Measurements from ENCODE around the gene AHNAK.

AHNAK gene

GRCh38 chr11:62393735-62394134 is 152.9 kb downstream of the AHNAK start:
- TF ChIP-seq TAF1 (IDR thresholded peaks at IDR 0.05; ENCODE audit: borderline replicate concordance, insufficient read depth, low read length) (no peak), REST (IDR thresholded peaks at IDR 0.05; ENCODE audit: insufficient read depth in 1 of 2, low read depth in 2 of 2, low read length in 2 of 2) (no peak), POLR2AphosphoS5 (IDR thresholded peaks at IDR 0.05; ENCODE audit: low read depth, low read length) (no peak), SIN3A (IDR thresholded peaks at IDR 0.05; ENCODE audit: borderline replicate concordance, insufficient read depth, low read length) (no peak), FOXP2 (optimal IDR thresholded peaks at IDR 0.05; ENCODE audit: borderline replicate concordance, extremely low read depth, extremely low read length, insufficient read depth) (no peak)

- TF ChIP-seq FOXP2 (optimal IDR thresholded peaks at IDR 0.05; ENCODE audit: borderline replicate concordance, extremely low read depth, extremely low read length, insufficient read depth) (no peak), POLR2AphosphoS5 (IDR thresholded peaks at IDR 0.05; ENCODE audit: low read depth, low read length) (no peak), REST (IDR thresholded peaks at IDR 0.05; ENCODE audit: insufficient read depth in 1 of 2, low read depth in 2 of 2, low read length in 2 of 2) (no peak)
These were observed 153.5 kb downstream of the AHNAK start for GRCh38 chr11:62393061-62393611.

GRCh38 chr11:62392506-62392905 is 154.1 kb downstream of the AHNAK start:
- TF ChIP-seq TAF1 (IDR thresholded peaks at IDR 0.05; ENCODE audit: borderline replicate concordance, insufficient read depth, low read length) (no peak), SIN3A (IDR thresholded peaks at IDR 0.05; ENCODE audit: borderline replicate concordance, insufficient read depth, low read length) (no peak), FOXP2 (optimal IDR thresholded peaks at IDR 0.05; ENCODE audit: borderline replicate concordance, extremely low read depth, extremely low read length, insufficient read depth) (no peak), REST (IDR thresholded peaks at IDR 0.05; ENCODE audit: insufficient read depth in 1 of 2, low read depth in 2 of 2, low read length in 2 of 2) (no peak)

- TF ChIP-seq SIN3A (IDR thresholded peaks at IDR 0.05; ENCODE audit: borderline replicate concordance, insufficient read depth, low read length) (no peak), REST (IDR thresholded peaks at IDR 0.05; ENCODE audit: insufficient read depth in 1 of 2, low read depth in 2 of 2, low read length in 2 of 2) (no peak), FOXP2 (optimal IDR thresholded peaks at IDR 0.05; ENCODE audit: borderline replicate concordance, extremely low read depth, extremely low read length, insufficient read depth) (no peak), POLR2AphosphoS5 (IDR thresholded peaks at IDR 0.05; ENCODE audit: low read depth, low read length) (no peak), TAF1 (IDR thresholded peaks at IDR 0.05; ENCODE audit: borderline replicate concordance, insufficient read depth, low read length) (no peak)
These were observed 154.8 kb downstream of the AHNAK start for GRCh38 chr11:62391642-62392425.
